DOHH2 (cell line): ENCODE results near the gene TXLNG.

Experiments used
- H3F3A ChIP-seq: fragments of 200-600 bp; sonication (generic), shearing (Covaris generic); 2 replicates; pipeline ENCODE4 v1.6.0; 2016; ENCODE audit warnings: antibody characterized with exemption, mild to moderate bottlenecking; ENCODE audit not compliant: control insufficient read depth, insufficient read depth
- H3K27ac ChIP-seq: fragments of 200-600 bp; sonication (generic); 2 replicates; pipeline ENCODE4 v1.5.1; 2014; ENCODE audit warnings: low read depth, mild to moderate bottlenecking, low read length, moderate library complexity
- H3K27me3 ChIP-seq: fragments of 200-600 bp; sonication (generic); 2 replicates; pipeline ENCODE4 v1.6.1; 2014; ENCODE audit warnings: mild to moderate bottlenecking, low read length, mixed read lengths; ENCODE audit not compliant: control insufficient read depth
- H3K36me3 ChIP-seq: fragments of 200-600 bp; sonication (generic); 2 replicates; pipeline ENCODE4 v1.6.1; 2014; ENCODE audit warnings: mild to moderate bottlenecking, low read length, moderate library complexity, mixed read lengths; ENCODE audit not compliant: control insufficient read depth
- H3K4me1 ChIP-seq: fragments of 200-600 bp; sonication (generic); 2 replicates; pipeline ENCODE4 v1.6.1; 2014; ENCODE audit warnings: mild to moderate bottlenecking, low read length, mixed read lengths; ENCODE audit not compliant: control insufficient read depth
- H3K4me2 ChIP-seq: fragments of 200-600 bp; sonication (generic); 2 replicates; pipeline ENCODE4 v1.6.0; 2014; ENCODE audit warnings: mild to moderate bottlenecking, low read length, moderate library complexity
- H3K4me3 ChIP-seq: fragments of 200-600 bp; sonication (generic); 2 replicates; pipeline ENCODE4 v1.5.1; 2014; ENCODE audit warnings: mild to moderate bottlenecking, low read length, mixed read lengths
- H3K79me2 ChIP-seq: fragments of 200-600 bp; sonication (generic); 2 replicates; pipeline ENCODE4 v1.6.1; 2014; ENCODE audit warnings: mild to moderate bottlenecking, low read length, mixed read lengths; ENCODE audit not compliant: control insufficient read depth
- H3K9me2 ChIP-seq: fragments of 200-600 bp; sonication (generic); replicated peaks from 2 replicates; pipeline ENCODE4 v1.6.1; 2014; ENCODE audit warnings: mild to moderate bottlenecking, low read length, mixed read lengths; ENCODE audit not compliant: control insufficient read depth
- H3K9me3 ChIP-seq: fragments of 200-600 bp; sonication (generic); 2 replicates; pipeline ENCODE4 v1.6.1; 2014; ENCODE audit warnings: antibody characterized with exemption, low read length, mixed read lengths; ENCODE audit not compliant: control insufficient read depth, insufficient read depth
- H4K20me1 ChIP-seq: fragments of 200-600 bp; sonication (generic); 2 replicates; pipeline ENCODE4 v1.6.0; 2014; ENCODE audit warnings: low read depth, mild to moderate bottlenecking, antibody characterized with exemption, low read length, moderate library complexity; ENCODE audit not compliant: control insufficient read depth, insufficient read depth
- CTCF ChIP-seq: fragments of 200-600 bp; sonication (generic); IDR thresholded peaks from one replicate; pipeline ENCODE4 v1.5.1; 2014; ENCODE audit warnings: antibody characterized with exemption, mild to moderate bottlenecking, low read depth, low read length; ENCODE audit not compliant: poor library complexity, severe bottlenecking
- EZH2phosphoT487 ChIP-seq: fragments of 200-600 bp; sonication (generic); IDR thresholded peaks from 2 replicates; pipeline ENCODE4 v1.6.1; 2017; ENCODE audit warnings: borderline replicate concordance, mild to moderate bottlenecking, antibody characterized with exemption, low read length, moderate library complexity, mixed read lengths

TXLNG gene

DNA sequence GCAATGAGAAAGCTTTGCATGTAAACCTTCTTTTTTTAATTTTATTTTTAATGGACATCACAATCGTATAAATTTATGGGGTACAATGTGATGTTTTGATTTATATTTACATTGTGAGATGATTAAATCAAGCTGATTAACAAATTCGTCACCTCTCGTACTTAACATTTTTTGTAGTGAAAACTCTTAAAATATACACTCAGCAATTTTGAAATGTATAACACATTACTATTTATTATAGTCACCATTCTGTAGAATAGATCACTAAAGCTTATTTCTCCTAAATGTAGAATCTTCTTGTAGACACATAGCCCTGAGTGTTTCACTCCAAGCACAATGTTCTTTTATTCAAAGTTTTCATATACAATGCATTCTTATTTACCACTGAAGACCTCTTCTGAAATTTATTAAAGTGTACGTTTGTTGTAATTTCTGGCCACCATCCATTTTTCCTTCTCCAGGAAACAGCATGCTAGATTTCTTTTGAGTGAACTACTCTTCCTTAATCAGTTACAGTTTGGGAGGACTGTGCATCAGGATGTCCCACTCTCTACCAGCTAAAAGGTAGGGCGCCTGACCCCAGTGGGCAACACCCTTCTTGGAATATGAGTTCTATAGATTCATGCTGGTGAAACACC, 88.3 kb downstream of the TXLNG start:
- Histone ChIP-seq H3K4me3 (peak overlapping the region; percentile 48), H3K4me1 (peaks cover 71% of the 10 kb centered on the region), H3F3A (peaks cover 15% of the 10 kb centered on the region), H3K4me2 (peak overlapping the region; percentile 86), H3K9me3 (no peaks in the 10 kb centered on the region), H3K9me2 (no peaks in the 10 kb centered on the region), H3K36me3 (no peaks in the 10 kb centered on the region), H3K27me3 (no peaks in the 10 kb centered on the region), H4K20me1 (no peaks in the 10 kb centered on the region), H3K27ac (peak overlapping the region; percentile 92), H3K79me2 (peaks cover 4% of the 10 kb centered on the region)
- TF ChIP-seq CTCF, result no peak
- no peak for TF ChIP-seq EZH2phosphoT487

GRCh38 chrX:16876696-16877095, 90.4 kb downstream of the TXLNG start:
- TF ChIP-seq EZH2phosphoT487, result no peak
- TF ChIP-seq CTCF, result no peak
- Histone ChIP-seq H3F3A (peaks cover 15% of the 10 kb centered on the region), H3K4me2 (no peak overlapping the region), H3K4me1 (peaks cover 66% of the 10 kb centered on the region), H3K79me2 (no peaks in the 10 kb centered on the region; the same call in 1 of the 2 replicates), H3K9me2 (no peaks in the 10 kb centered on the region), H3K9me3 (no peaks in the 10 kb centered on the region), H3K36me3 (no peaks in the 10 kb centered on the region), H3K27ac (no peak overlapping the region), H3K27me3 (no peaks in the 10 kb centered on the region), H3K4me3 (no peak overlapping the region), H4K20me1 (no peaks in the 10 kb centered on the region)

- no peaks in the 10 kb centered on the region for H3K79me2 ChIP-seq
- peaks cover 55% of the 10 kb centered on the region for H3K4me1 ChIP-seq
- TF ChIP-seq CTCF (no peak), EZH2phosphoT487 (no peak)
- peak overlapping the region; percentile 81 for H3K4me2 ChIP-seq
- H3K27ac ChIP-seq, result peak overlapping the region; percentile 83
- H3K36me3 ChIP-seq, result no peaks in the 10 kb centered on the region
- no peaks in the 10 kb centered on the region for H3K9me3 ChIP-seq
- no peaks in the 10 kb centered on the region for H3K27me3 ChIP-seq
- H3F3A ChIP-seq, result peaks cover 5% of the 10 kb centered on the region
- H4K20me1 ChIP-seq, result no peaks in the 10 kb centered on the region
- H3K4me3 ChIP-seq, result peak overlapping the region; percentile 84
- H3K9me2 ChIP-seq, result no peaks in the 10 kb centered on the region
Measured at GRCh38 chrX:16882169-16882568, 95.9 kb downstream of the TXLNG start.
